Vagina (tissue), 2 donors: ENCODE data around the gene SLC6A7.
A peak's percentile ranks its signal among the peaks of the same experiment; 100 is the strongest.

Experiments used
- POLR2A ChIP-seq, 2 donors: fragments of 450-650 bp; IDR thresholded peaks; one replicate each; pipeline ENCODE4 v1.6.1; 2017; ENCODE audit warnings: antibody characterized with exemption in 2 of 2, mild to moderate bottlenecking in 2 of 2, moderate library complexity in 2 of 2
- POLR2AphosphoS5 ChIP-seq, 2 donors: sonication (generic); formaldehyde crosslinking; IDR thresholded peaks; one replicate each; pipeline ENCODE4 v1.9.0; 2017; ENCODE audit warnings: antibody characterized with exemption in 2 of 2, mild to moderate bottlenecking in 2 of 2, low read depth in 1 of 2; ENCODE audit not compliant: insufficient read depth in 1 of 2
- TF ChIP-seq, protein P1 (sequence below), 3 experiments: fragments of 450-650 bp in 2 of 3; fragments of 200-600 bp in 1 of 3; sonication (generic) in 1 of 3; IDR thresholded peaks; one replicate each; pipeline ENCODE4 v1.5.1; 2017 to 2019; ENCODE audit warnings: antibody characterized with exemption in 3 of 3, mild to moderate bottlenecking in 2 of 3, moderate library complexity in 2 of 3

DNA sequence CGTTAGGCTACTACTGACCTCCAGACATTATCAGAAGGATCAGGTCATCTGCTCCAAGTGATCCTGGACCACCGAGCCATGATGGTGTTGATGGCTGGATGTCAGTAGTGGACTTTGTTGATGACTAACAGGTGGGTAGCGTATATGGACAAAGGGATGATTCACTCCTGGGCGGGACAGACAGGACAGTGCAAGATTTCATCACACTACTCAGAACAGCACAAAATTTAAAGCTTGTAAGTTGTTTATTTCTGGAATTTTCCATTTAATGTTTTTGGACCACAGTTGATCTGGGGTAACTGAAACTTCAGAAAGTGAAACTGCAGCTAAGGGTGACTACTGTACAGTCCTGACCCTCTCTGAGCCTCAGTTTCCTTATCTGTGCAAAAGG is 46.9 kb upstream of the SLC6A7 start:
- TF ChIP-seq, protein P1, sequence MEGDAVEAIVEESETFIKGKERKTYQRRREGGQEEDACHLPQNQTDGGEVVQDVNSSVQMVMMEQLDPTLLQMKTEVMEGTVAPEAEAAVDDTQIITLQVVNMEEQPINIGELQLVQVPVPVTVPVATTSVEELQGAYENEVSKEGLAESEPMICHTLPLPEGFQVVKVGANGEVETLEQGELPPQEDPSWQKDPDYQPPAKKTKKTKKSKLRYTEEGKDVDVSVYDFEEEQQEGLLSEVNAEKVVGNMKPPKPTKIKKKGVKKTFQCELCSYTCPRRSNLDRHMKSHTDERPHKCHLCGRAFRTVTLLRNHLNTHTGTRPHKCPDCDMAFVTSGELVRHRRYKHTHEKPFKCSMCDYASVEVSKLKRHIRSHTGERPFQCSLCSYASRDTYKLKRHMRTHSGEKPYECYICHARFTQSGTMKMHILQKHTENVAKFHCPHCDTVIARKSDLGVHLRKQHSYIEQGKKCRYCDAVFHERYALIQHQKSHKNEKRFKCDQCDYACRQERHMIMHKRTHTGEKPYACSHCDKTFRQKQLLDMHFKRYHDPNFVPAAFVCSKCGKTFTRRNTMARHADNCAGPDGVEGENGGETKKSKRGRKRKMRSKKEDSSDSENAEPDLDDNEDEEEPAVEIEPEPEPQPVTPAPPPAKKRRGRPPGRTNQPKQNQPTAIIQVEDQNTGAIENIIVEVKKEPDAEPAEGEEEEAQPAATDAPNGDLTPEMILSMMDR (IDR thresholded peaks at IDR 0.05): no peak
- no peak for TF ChIP-seq POLR2A (IDR thresholded peaks at IDR 0.05)
- TF ChIP-seq POLR2AphosphoS5 (IDR thresholded peaks at IDR 0.05; ENCODE audit: insufficient read depth in 1 of 2, low read depth in 1 of 2): peak in 1 of 2 donors; percentile 49
